ENCODE data around the gene HHAT. TPM values are rescaled to one million over a fixed set of nuclear protein-coding genes. Genes with fewer than 3 reads are reported as not detected.

The HHAT gene
- total RNA-seq, 2 experiments from 2014 or later = 0.76 to 1.3 TPM

- no peak overlapping the region for H3K27ac Mint-ChIP-seq
- H3K36me3 Mint-ChIP-seq (ENCODE audit: low read depth) = no peaks in the 10 kb centered on the region
- CTCF ChIA-PET = no interaction called here
- no peak overlapping the region for H3K4me3 Mint-ChIP-seq
- H3K4me1 Mint-ChIP-seq = no peaks in the 10 kb centered on the region
- no peak for DNase-seq
- no peaks in the 10 kb centered on the region for H3K27me3 Mint-ChIP-seq
- POLR2A ChIA-PET = no interaction called here
- no peaks in the 10 kb centered on the region for H3K9me3 Mint-ChIP-seq
Measured at GRCh38 chr1:210603123-210603522, 274.4 kb downstream of the HHAT start.

DNA sequence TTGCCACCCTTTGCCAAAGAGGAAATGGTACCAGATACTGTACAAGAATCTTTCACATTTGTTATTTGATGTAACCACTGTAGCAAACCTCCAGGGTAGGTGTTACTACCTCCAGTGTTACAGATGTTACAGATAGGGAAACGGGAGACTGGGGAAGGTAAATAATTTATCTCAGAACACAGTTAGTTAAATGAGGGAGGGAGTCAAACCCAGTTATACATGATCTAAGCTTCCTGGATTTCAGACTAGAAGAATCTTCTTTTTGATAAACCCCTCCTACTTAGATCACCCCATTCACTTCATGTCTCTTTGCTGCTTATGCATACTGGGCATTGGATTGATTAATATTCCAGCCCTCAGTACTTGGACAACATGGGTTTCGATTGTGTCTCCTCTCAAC, 276.4 kb downstream of the HHAT start:
- CTCF ChIA-PET = no interaction called here
- POLR2A ChIA-PET = no interaction called here
- Mint-ChIP-seq H3K9me3 (no peaks in the 10 kb centered on the region), H3K27me3 (no peaks in the 10 kb centered on the region), H3K27ac (no peak overlapping the region), H3K4me1 (no peaks in the 10 kb centered on the region), H3K36me3 (ENCODE audit: low read depth) (no peaks in the 10 kb centered on the region), H3K4me3 (no peak overlapping the region)
- no peak for DNase-seq

GRCh38 chr1:210607361-210607760, 278.7 kb downstream of the HHAT start:
- Mint-ChIP-seq H3K36me3 (ENCODE audit: low read depth) (no peaks in the 10 kb centered on the region), H3K4me3 (no peak overlapping the region), H3K9me3 (no peaks in the 10 kb centered on the region), H3K27ac (no peak overlapping the region), H3K4me1 (no peaks in the 10 kb centered on the region), H3K27me3 (no peaks in the 10 kb centered on the region)
- ChIA-PET POLR2A (no interaction called here), CTCF (no interaction called here)
- no peak for DNase-seq

DNA sequence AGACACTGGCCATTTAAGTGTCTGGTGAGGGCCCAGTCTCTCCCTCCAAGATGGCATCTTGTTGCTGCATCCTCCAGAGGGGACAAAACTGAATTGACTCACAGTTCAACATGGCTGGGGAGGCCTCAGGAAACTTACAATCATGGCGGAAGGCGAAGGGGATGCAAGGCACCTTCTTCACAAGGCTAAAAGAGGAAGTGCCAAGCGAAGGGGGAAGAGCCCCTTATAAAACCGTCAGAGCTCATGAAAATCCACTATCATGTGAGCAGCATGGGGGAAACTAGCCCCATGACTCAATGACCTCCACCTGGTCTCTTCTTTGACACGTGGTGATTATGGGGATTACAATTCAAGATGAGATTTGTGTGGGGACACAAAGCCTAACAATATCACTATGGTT, 280.1 kb downstream of the HHAT start:
- DNase-seq = no peak
- ChIA-PET CTCF (no interaction called here), POLR2A (no interaction called here)
- Mint-ChIP-seq H3K4me3 (no peak overlapping the region), H3K27ac (no peak overlapping the region), H3K4me1 (no peaks in the 10 kb centered on the region), H3K36me3 (ENCODE audit: low read depth) (no peaks in the 10 kb centered on the region), H3K9me3 (no peaks in the 10 kb centered on the region), H3K27me3 (no peaks in the 10 kb centered on the region)

GRCh38 chr1:210616356-210616755, 287.7 kb downstream of the HHAT start:
- no peaks in the 10 kb centered on the region for H3K27me3 Mint-ChIP-seq
- ChIA-PET POLR2A (no interaction called here), CTCF (no interaction called here)
- no peaks in the 10 kb centered on the region for H3K9me3 Mint-ChIP-seq
- no peaks in the 10 kb centered on the region for H3K4me1 Mint-ChIP-seq
- H3K4me3 Mint-ChIP-seq = no peak overlapping the region
- no peak for DNase-seq
- H3K27ac Mint-ChIP-seq = no peak overlapping the region
- H3K36me3 Mint-ChIP-seq (ENCODE audit: low read depth) = no peaks in the 10 kb centered on the region

GRCh38 chr1:210617293-210617692, 288.6 kb downstream of the HHAT start:
- POLR2A ChIA-PET = no interaction called here
- CTCF ChIA-PET = no interaction called here
- H3K4me3 Mint-ChIP-seq = no peak overlapping the region

GRCh38 chr1:210618369-210618768, 289.7 kb downstream of the HHAT start:
- Mint-ChIP-seq H3K4me1 (no peaks in the 10 kb centered on the region), H3K36me3 (ENCODE audit: low read depth) (no peaks in the 10 kb centered on the region), H3K9me3 (no peaks in the 10 kb centered on the region), H3K27me3 (no peaks in the 10 kb centered on the region), H3K27ac (no peak overlapping the region), H3K4me3 (no peak overlapping the region)
- POLR2A ChIA-PET = no interaction called here
- no peak for DNase-seq
- CTCF ChIA-PET = no interaction called here

More at GRCh38 chr1:210617293-210617692, 288.6 kb downstream of the HHAT start:
- no peak overlapping the region for H3K27ac Mint-ChIP-seq
- no peaks in the 10 kb centered on the region for H3K4me1 Mint-ChIP-seq
- H3K36me3 Mint-ChIP-seq (ENCODE audit: low read depth) = no peaks in the 10 kb centered on the region
- H3K9me3 Mint-ChIP-seq = no peaks in the 10 kb centered on the region
- no peaks in the 10 kb centered on the region for H3K27me3 Mint-ChIP-seq
- no peak for DNase-seq

DNA sequence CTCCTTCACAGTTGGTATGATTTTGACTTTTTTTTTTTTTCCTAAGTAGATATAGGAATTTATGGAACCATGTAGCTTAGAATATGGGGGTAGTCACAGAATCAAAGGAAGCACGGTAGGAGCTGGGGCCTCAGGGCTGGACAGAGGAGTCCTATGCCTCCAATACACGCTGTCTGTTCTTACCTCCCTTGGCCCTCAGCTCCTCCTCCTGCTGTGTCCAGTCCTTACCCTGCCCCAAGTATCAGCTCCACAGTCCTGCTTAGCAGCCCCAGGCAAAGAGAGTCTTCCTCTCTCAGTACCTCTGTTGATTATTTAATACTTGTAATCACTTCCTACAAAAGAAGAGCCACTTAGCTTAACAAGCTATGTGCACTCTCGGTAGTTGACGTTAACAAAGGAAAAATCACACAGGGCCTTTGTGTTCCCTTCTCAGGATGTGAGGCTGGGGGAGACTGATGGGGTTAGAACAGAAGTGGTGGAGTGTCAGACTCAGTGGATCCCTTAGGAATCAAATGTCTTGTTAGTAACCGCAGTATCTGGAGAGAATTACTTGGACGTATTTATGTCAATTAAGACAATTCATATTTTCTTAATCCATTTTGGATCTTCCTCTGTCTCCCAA, 292.3 kb downstream of the HHAT start:
- no peaks in the 10 kb centered on the region for H3K9me3 Mint-ChIP-seq
- H3K36me3 Mint-ChIP-seq (ENCODE audit: low read depth) = no peaks in the 10 kb centered on the region
- ChIA-PET POLR2A (no interaction called here), CTCF (no interaction called here)
- no peaks in the 10 kb centered on the region for H3K4me1 Mint-ChIP-seq
- no peak for DNase-seq
- H3K4me3 Mint-ChIP-seq = no peak overlapping the region
- H3K27ac Mint-ChIP-seq = no peak overlapping the region
- H3K27me3 Mint-ChIP-seq = no peaks in the 10 kb centered on the region

DNA sequence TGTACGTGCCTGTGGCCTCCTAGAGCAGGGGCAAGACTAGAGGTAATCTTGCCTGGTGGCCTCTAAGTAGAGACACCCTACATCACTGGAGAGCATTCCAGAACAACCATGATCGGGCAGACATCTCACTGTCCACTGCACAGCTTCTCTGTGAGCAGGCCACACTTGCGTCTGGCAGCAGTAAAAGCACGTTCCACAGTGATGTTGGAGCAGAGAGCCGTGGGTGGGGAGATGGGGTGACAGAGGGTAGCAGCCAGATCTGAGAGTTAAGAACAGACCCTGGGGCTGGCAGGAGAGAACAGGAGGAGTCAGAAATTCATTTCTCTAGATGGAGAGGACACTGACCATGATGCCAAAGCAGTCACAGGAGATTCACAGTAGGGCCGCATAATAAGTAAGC, 293.0 kb downstream of the HHAT start:
- no peak for DNase-seq
- Mint-ChIP-seq H3K4me1 (no peaks in the 10 kb centered on the region), H3K4me3 (no peak overlapping the region), H3K36me3 (ENCODE audit: low read depth) (no peaks in the 10 kb centered on the region), H3K9me3 (no peaks in the 10 kb centered on the region), H3K27me3 (no peaks in the 10 kb centered on the region), H3K27ac (no peak overlapping the region)
- POLR2A ChIA-PET = no interaction called here
- CTCF ChIA-PET = no interaction called here

DNA sequence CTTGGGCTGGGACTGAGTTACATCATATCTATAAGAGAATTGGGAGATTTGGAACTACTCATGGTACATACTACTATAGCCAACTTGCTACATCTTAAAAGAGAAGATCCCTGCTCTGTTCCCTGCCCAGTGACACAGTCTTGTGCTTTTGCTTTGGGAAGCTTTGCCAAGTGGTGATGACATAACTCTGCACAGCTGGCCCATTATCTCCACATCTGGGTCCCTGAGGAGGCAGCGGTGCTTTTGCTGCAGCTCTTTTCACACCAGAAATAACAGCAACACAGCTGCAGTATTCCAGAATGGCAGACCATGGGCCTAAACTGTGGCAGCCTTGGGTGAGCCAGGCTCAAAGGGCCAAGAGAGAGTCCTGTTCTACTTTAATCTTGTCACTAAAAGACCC, 296.0 kb downstream of the HHAT start:
- H3K9me3 Mint-ChIP-seq = no peaks in the 10 kb centered on the region
- H3K27me3 Mint-ChIP-seq = no peaks in the 10 kb centered on the region
- H3K27ac Mint-ChIP-seq = no peak overlapping the region
- ChIA-PET POLR2A (no interaction called here), CTCF (no interaction called here)
- no peak overlapping the region for H3K4me3 Mint-ChIP-seq
- no peak for DNase-seq
- no peaks in the 10 kb centered on the region for H3K36me3 Mint-ChIP-seq (ENCODE audit: low read depth)
- no peaks in the 10 kb centered on the region for H3K4me1 Mint-ChIP-seq

- H3K4me1 Mint-ChIP-seq = no peaks in the 10 kb centered on the region
- H3K27ac Mint-ChIP-seq = no peak overlapping the region
- no peak for DNase-seq
- ChIA-PET CTCF (no interaction called here), POLR2A (no interaction called here)
- no peaks in the 10 kb centered on the region for H3K27me3 Mint-ChIP-seq
- H3K4me3 Mint-ChIP-seq = no peak overlapping the region
- no peaks in the 10 kb centered on the region for H3K9me3 Mint-ChIP-seq
- H3K36me3 Mint-ChIP-seq (ENCODE audit: low read depth) = no peaks in the 10 kb centered on the region
Measured at GRCh38 chr1:210625715-210626114, 297.0 kb downstream of the HHAT start.

GRCh38 chr1:210626341-210626740, 297.6 kb downstream of the HHAT start:
- Mint-ChIP-seq H3K27ac (no peak overlapping the region), H3K36me3 (ENCODE audit: low read depth) (no peaks in the 10 kb centered on the region), H3K9me3 (no peaks in the 10 kb centered on the region), H3K27me3 (no peaks in the 10 kb centered on the region), H3K4me1 (no peaks in the 10 kb centered on the region), H3K4me3 (no peak overlapping the region)
- CTCF ChIA-PET = no interaction called here
- POLR2A ChIA-PET = no interaction called here
- DNase-seq = no peak

DNA sequence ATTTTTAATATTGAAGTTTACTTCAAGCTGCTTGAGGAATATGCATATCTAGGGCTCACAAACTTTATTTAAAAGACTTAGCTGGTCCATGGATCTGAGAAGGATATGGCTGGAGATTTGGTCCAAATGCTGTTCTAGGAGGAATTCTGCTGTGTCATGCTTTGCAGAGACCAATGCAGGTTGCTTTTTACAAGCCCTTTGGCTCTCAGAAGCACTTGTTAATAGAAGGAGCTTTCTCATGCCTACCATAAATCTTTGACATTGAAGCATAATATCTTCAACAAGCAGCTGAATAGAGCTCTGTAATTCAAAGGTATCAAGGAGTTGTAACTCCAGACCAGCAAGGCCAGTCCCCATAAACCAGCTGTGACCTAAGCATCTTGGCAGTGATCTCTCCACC, 299.1 kb downstream of the HHAT start:
- Mint-ChIP-seq H3K27me3 (no peaks in the 10 kb centered on the region), H3K27ac (no peak overlapping the region), H3K9me3 (no peaks in the 10 kb centered on the region), H3K4me1 (no peaks in the 10 kb centered on the region), H3K4me3 (no peak overlapping the region), H3K36me3 (ENCODE audit: low read depth) (no peaks in the 10 kb centered on the region)
- ChIA-PET POLR2A (no interaction called here), CTCF (interaction anchor here (1.4 kb wide), 1 partner anchor 221 kb away, joined by 3 read pairs; no protein-coding TSS in a partner anchor)
- no peak for DNase-seq

- Mint-ChIP-seq H3K4me3 (no peak overlapping the region), H3K27ac (no peak overlapping the region), H3K27me3 (no peaks in the 10 kb centered on the region), H3K36me3 (ENCODE audit: low read depth) (no peaks in the 10 kb centered on the region), H3K9me3 (no peaks in the 10 kb centered on the region), H3K4me1 (no peaks in the 10 kb centered on the region)
- ChIA-PET POLR2A (no interaction called here), CTCF (interaction anchor here (1.4 kb wide), 1 partner anchor 222 kb away, joined by 3 read pairs; no protein-coding TSS in a partner anchor)
- no peak for DNase-seq
Measured at GRCh38 chr1:210629276-210629675, 300.6 kb downstream of the HHAT start.

DNA sequence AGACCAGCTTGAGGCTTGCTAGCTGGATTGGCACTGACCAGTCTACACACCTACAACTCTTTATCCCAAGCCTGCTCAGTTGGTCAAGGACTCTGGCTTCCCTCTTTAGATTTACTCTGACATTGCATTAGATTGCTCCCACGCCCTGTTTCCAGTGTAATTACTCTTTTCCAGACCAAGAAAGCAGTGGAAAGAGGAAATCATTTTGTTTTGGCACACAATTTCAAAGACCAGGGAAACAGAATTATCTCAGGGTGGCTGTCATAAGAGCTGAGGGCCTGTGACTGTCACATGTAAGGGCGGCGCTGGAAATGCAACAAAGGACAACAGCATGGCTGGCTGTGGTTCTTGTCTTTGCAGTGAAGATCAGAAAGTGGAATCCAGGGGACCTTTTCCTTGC, 302.7 kb downstream of the HHAT start:
- DNase-seq = no peak
- H3K4me1 Mint-ChIP-seq = no peaks in the 10 kb centered on the region
- ChIA-PET POLR2A (no interaction called here), CTCF (no interaction called here)
- no peaks in the 10 kb centered on the region for H3K9me3 Mint-ChIP-seq
- H3K27ac Mint-ChIP-seq = no peak overlapping the region
- H3K27me3 Mint-ChIP-seq = no peaks in the 10 kb centered on the region
- no peak overlapping the region for H3K4me3 Mint-ChIP-seq
- no peaks in the 10 kb centered on the region for H3K36me3 Mint-ChIP-seq (ENCODE audit: low read depth)
